ENCODE measurements around the gene CERT1. TPM values are rescaled to one million over a fixed set of nuclear protein-coding genes. Genes with fewer than 3 reads are reported as not detected.

Gene CERT1
- total RNA-seq, 2 experiments from 2014 or later, result 13.3 to 33.6 TPM

DNA sequence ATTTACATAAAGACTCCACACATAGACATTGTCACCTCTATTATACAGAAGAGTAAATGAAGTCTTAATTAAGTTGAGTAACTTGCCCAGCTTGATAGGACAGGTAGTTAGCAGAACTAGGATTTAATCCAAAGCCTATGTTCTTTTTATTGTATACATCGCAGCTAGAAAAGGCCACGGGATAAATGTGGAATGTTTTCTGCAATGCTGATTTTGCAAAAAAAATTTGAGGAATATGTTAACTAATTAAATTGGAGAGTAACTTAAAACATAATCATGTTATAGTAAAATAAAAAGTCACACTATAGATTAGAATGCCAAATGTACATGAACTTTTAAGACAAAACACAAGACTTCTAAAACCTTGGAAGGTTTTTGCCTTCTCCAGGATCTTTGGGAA lies 41.3 kb upstream of the CERT1 start:
- Histone ChIP-seq H3K79me2 (ENCODE audit: insufficient read depth, low read depth, low read length) (no peaks in the 10 kb centered on the region), H3K4me3 (ENCODE audit: low read depth, low read length, poor library complexity, severe bottlenecking) (no peak overlapping the region), H3K36me3 (ENCODE audit: insufficient read depth, low read length) (peaks cover 49% of the 10 kb centered on the region), H3K9me2 (ENCODE audit: insufficient read depth, low read length) (no peaks in the 10 kb centered on the region), H4K20me1 (ENCODE audit: insufficient read depth, low read length) (no peaks in the 10 kb centered on the region), H3K4me1 (ENCODE audit: insufficient read depth, low read length, poor library complexity, severe bottlenecking) (no peaks in the 10 kb centered on the region), H3K9me3 (ENCODE audit: low read length) (no peaks in the 10 kb centered on the region), H3K4me2 (ENCODE audit: low read length) (no peak overlapping the region), H2AFZ (ENCODE audit: low read length) (no peak overlapping the region), H3K27ac (ENCODE audit: low read depth, low read length, poor library complexity, severe bottlenecking) (no peak overlapping the region)
- TF ChIP-seq EZH2phosphoT487 (IDR thresholded peaks at IDR 0.05; ENCODE audit: borderline replicate concordance, low read depth, low read length), result no peak
- TF ChIP-seq, protein P1, sequence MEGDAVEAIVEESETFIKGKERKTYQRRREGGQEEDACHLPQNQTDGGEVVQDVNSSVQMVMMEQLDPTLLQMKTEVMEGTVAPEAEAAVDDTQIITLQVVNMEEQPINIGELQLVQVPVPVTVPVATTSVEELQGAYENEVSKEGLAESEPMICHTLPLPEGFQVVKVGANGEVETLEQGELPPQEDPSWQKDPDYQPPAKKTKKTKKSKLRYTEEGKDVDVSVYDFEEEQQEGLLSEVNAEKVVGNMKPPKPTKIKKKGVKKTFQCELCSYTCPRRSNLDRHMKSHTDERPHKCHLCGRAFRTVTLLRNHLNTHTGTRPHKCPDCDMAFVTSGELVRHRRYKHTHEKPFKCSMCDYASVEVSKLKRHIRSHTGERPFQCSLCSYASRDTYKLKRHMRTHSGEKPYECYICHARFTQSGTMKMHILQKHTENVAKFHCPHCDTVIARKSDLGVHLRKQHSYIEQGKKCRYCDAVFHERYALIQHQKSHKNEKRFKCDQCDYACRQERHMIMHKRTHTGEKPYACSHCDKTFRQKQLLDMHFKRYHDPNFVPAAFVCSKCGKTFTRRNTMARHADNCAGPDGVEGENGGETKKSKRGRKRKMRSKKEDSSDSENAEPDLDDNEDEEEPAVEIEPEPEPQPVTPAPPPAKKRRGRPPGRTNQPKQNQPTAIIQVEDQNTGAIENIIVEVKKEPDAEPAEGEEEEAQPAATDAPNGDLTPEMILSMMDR (conservative IDR thresholded peaks at IDR 0.05; ENCODE audit: low read length), result no peak
- DNase-seq (ENCODE audit: low spot score), result no peak
- intact Hi-C loops (cut with micrococcal nuclease; ENCODE audit: unreplicated experiment), result no loop called here
- ChIA-PET POLR2A (interaction anchor here (0.5 to 1.5 kb wide), 5 partner anchors 11 to 1133 kb away, joined by 3 to 4 read pairs (median 3); no protein-coding TSS in a partner anchor), CTCF (ENCODE audit: unreplicated experiment) (no interaction called here)
- BruUV-seq (replicated peaks), result no TSS peak

DNA sequence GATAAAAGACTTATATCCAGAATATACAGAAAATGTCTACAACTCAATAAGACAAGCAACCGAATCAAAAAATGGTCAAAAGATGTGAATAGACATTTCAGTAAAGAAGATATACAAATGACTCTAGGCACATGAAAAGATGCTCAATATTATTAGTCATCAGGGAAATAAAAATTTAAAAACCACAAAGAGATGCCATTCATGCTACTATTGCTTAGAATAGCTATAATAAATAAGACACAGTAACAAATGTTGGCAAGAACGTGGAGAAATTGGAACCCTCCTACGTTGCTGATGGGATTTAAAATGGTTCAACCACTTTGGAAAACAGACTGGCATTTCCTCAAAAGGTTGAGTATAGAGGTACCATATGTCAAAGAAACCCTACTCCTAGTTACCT lies 40.0 kb upstream of the CERT1 start:
- ChIA-PET POLR2A (interaction anchor here (0.6 to 1.4 kb wide), 4 partner anchors 11 to 326 kb away, joined by 3 to 4 read pairs (median 4); no protein-coding TSS in a partner anchor), CTCF (ENCODE audit: unreplicated experiment) (no interaction called here)
- TF ChIP-seq EZH2phosphoT487 (IDR thresholded peaks at IDR 0.05; ENCODE audit: borderline replicate concordance, low read depth, low read length), result no peak
- TF ChIP-seq, protein P1 (conservative IDR thresholded peaks at IDR 0.05; ENCODE audit: low read length), result no peak
- H3K4me3 ChIP-seq (ENCODE audit: low read depth, low read length, poor library complexity, severe bottlenecking), result no peak overlapping the region
- BruUV-seq (replicated peaks), result no TSS peak
- H3K4me2 ChIP-seq (ENCODE audit: low read length), result no peak overlapping the region
- H3K27ac ChIP-seq (ENCODE audit: low read depth, low read length, poor library complexity, severe bottlenecking), result no peak overlapping the region
- H3K79me2 ChIP-seq (ENCODE audit: insufficient read depth, low read depth, low read length), result no peaks in the 10 kb centered on the region
- H4K20me1 ChIP-seq (ENCODE audit: insufficient read depth, low read length), result no peaks in the 10 kb centered on the region
- H3K9me3 ChIP-seq (ENCODE audit: low read length), result no peaks in the 10 kb centered on the region
- no peaks in the 10 kb centered on the region for H3K4me1 ChIP-seq (ENCODE audit: insufficient read depth, low read length, poor library complexity, severe bottlenecking)
- no peak for DNase-seq (ENCODE audit: low spot score)
- intact Hi-C loops (cut with micrococcal nuclease; ENCODE audit: unreplicated experiment), result no loop called here
- H3K9me2 ChIP-seq (ENCODE audit: insufficient read depth, low read length), result no peaks in the 10 kb centered on the region
- H3K36me3 ChIP-seq (ENCODE audit: insufficient read depth, low read length), result peaks cover 41% of the 10 kb centered on the region
- no peak overlapping the region for H2AFZ ChIP-seq (ENCODE audit: low read length)

DNA sequence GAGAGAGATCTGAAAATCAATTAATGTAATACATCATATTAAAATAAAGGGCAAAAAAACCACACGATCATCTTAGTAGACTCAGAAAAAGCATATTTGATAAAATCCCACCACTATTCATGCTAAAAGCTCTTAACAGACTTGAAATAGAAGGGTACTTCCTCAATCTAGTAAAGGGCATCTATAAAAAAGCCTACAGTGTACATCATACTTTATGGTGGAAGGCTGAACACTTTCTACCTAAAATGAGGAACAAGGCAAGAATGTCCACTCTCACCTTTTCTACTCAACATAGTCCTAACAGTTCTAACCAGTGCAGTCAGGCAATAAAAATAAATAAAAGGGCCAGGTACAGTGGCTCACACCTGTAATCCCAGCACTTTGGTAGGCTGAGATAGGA lies 39.2 kb upstream of the CERT1 start:
- intact Hi-C loops (cut with micrococcal nuclease; ENCODE audit: unreplicated experiment), result no loop called here
- H3K4me3 ChIP-seq (ENCODE audit: low read depth, low read length, poor library complexity, severe bottlenecking), result no peak overlapping the region
- no TSS peak for BruUV-seq (replicated peaks)
- H3K9me3 ChIP-seq (ENCODE audit: low read length), result no peaks in the 10 kb centered on the region
- no peaks in the 10 kb centered on the region for H3K9me2 ChIP-seq (ENCODE audit: insufficient read depth, low read length)
- DNase-seq (ENCODE audit: low spot score), result no peak
- H3K4me1 ChIP-seq (ENCODE audit: insufficient read depth, low read length, poor library complexity, severe bottlenecking), result no peaks in the 10 kb centered on the region
- ChIA-PET POLR2A (no interaction called here), CTCF (ENCODE audit: unreplicated experiment) (no interaction called here)
- H2AFZ ChIP-seq (ENCODE audit: low read length), result no peak overlapping the region
- TF ChIP-seq EZH2phosphoT487 (IDR thresholded peaks at IDR 0.05; ENCODE audit: borderline replicate concordance, low read depth, low read length), result no peak
- TF ChIP-seq, protein P1 (conservative IDR thresholded peaks at IDR 0.05; ENCODE audit: low read length), result no peak
- peaks cover 33% of the 10 kb centered on the region for H3K36me3 ChIP-seq (ENCODE audit: insufficient read depth, low read length)
- no peak overlapping the region for H3K4me2 ChIP-seq (ENCODE audit: low read length)
- no peaks in the 10 kb centered on the region for H3K79me2 ChIP-seq (ENCODE audit: insufficient read depth, low read depth, low read length)
- H3K27ac ChIP-seq (ENCODE audit: low read depth, low read length, poor library complexity, severe bottlenecking), result no peak overlapping the region
- no peaks in the 10 kb centered on the region for H4K20me1 ChIP-seq (ENCODE audit: insufficient read depth, low read length)

Measured in OCI-LY7 (cell line).